DMS53 (cell line): ENCODE measurements around the gene KCND2.

Source experiments
- DNase-seq: peaks from one replicate; lab custom pipeline; 2025; lab: John Stamatoyannopoulos, UW

The KCND2 gene

DNA sequence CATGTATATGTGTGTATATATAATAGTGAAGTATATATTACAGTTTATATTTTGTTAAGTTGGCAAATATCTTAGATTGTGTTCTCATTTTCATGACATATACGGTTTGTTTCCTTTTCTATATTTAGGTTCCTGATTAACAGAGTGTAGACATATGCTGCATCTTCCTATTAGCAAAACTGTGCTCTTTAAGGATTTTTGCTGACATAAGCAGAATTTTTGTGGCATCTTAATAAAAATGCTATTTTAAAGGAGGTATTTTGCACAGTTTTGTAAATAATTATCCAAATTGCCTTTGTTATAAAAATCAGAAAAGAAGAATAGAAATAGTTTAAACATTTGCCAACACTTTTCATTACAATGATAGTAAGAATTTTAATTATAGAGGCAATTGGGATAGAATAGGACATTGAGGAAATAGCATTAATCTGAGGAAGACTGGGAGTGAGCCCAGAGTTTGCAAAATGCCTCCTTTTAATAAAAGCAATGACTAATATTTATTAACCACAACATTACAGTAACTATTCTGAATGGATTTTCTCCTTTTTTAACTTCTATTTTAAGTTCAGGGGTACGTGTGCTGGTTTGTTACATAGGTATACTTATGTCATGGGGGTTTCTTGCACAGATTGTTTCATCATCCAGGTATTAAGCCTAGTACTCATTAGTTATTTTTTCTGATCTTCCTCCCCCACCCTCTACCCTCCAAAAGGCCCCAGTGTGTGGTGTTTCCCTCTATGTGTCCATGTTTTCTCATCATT is 38.2 kb downstream of the KCND2 start:
- no peak for DNase-seq

- no peak for DNase-seq
Observed at GRCh38 chr7:120320218-120320961, 47.4 kb downstream of the KCND2 start.

- DNase-seq, result no peak
Observed at GRCh38 chr7:120327054-120327453, 54.1 kb downstream of the KCND2 start.

GRCh38 chr7:120332433-120332832 is 59.5 kb downstream of the KCND2 start:
- no peak for DNase-seq

DNA sequence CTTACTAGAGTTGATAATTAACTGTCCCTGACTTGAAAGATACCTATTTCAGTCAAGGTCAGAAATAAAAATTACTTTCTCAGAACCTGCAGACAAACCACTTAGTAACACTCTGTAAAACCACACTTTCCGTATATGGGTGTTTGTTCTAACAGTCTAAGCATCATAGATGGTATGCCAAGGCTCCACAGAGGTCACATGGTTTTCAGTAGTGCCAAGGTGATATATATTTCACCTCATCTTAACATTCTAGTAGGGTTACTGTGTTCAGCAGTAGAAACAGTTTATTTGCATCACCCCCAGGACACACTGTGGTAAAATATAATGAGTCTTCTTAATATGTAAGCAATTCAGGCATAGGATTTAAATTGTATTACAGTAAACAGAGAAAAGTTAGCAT is 61.5 kb downstream of the KCND2 start:
- DNase-seq, result no peak

GRCh38 chr7:120337308-120337907 is 64.4 kb downstream of the KCND2 start:
- DNase-seq, result peak; percentile 76

- DNase-seq, result no peak
Observed at GRCh38 chr7:120344276-120344675, 71.3 kb downstream of the KCND2 start.

DNA sequence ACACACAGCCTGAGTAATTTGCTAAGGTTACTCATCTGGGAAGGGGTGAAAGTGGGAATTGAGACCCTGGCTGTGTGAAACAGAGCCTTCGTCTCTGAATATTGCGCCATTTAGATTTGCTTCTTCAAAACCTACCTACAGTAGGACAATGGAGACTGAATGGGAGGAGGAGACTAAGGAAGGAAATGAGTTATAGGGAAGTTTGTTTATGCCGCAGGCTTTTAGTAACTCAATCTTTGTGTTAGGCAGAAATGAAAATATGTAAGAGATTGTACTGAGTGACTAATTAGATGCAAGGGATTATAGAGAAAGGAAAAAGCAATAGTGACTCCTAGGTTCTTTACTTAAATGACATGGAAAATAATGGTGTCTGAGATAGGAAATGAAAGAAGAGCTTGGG is 80.2 kb downstream of the KCND2 start:
- no peak for DNase-seq

DNA sequence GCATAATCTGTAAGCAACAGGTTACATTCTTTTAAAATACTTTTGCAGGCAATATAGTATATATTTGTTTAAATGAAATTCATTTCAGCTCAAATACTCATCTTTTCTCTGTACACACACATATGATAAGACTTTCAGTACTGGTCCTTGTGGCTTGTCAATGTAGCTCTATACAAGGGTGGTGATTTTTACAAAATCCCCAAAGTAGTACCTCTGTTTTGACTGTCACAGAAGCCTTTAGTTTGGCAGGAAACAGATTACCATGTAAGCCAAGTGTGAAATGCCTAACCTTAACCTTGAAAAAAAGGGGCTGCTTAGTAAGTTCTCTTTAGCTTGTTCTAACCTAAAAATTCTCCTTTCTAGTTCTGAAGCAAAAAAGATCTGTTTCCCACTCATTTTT is 87.9 kb downstream of the KCND2 start:
- no peak for DNase-seq

DNA sequence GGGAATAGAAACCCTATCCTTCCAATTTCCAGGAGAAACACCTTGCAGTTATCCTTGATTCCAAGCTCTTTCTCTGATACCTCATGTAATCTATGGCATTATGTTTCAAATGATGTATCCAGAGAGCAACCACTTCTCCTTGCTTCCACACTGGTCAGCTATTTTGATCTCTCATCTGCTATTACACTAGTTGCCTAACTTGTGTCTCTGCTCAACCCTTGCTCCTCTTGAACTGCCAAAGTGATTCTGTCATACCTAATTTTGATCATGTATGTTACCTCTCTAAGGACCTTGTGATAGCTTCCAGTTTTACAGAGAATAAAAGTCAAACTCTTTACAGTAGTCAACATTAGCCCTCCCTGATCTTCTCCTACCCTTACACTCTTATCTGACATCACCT is 90.4 kb downstream of the KCND2 start:
- no peak for DNase-seq

- DNase-seq, result peak; percentile 17
Observed at GRCh38 chr7:120370954-120371353, 98.0 kb downstream of the KCND2 start.

DNA sequence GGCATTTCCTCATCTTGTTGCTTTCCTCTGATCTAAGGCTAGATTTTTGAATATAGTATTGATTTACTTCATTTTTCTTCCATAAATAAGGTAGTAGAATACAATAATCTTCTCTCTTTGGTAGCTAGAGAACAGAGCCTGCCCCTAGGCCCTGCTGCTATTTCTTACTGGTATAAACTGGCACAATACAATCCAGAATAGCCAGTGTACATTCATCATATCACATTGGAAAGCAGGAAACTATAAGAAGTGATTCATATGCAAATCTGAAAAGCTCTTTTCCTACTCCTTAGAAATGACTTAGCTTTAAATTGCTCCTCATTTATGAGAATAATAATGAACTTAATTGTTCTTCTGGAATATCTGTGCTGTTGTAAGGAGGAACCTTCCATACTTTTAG is 100.2 kb downstream of the KCND2 start:
- DNase-seq, result no peak

- DNase-seq, result peak; percentile 12
Observed at GRCh38 chr7:120394595-120394994, 121.6 kb downstream of the KCND2 start.

DNA sequence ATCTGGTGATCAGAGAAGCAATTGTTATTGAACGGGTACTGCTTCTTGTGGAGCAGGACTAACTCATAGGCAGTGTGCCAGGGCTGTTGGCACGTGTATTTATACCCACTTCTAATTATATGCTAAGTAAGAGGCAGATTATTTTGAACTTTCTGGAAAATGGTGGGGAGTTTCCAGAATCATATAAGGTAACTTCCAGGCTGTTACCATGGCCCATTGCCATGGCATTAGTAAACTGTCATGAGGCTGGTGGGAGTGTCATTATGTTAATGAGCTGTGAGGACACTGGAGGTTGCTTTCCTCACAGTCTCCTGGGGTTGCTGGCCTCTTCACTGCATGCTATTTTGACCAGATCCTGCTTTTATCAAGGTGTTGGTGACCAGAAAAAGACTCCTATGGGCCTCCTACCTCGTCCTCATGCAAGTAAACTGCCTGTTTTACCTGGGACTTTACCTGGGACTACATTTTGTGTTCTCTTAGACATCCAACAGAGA is 122.6 kb downstream of the KCND2 start:
- no peak for DNase-seq

DNA sequence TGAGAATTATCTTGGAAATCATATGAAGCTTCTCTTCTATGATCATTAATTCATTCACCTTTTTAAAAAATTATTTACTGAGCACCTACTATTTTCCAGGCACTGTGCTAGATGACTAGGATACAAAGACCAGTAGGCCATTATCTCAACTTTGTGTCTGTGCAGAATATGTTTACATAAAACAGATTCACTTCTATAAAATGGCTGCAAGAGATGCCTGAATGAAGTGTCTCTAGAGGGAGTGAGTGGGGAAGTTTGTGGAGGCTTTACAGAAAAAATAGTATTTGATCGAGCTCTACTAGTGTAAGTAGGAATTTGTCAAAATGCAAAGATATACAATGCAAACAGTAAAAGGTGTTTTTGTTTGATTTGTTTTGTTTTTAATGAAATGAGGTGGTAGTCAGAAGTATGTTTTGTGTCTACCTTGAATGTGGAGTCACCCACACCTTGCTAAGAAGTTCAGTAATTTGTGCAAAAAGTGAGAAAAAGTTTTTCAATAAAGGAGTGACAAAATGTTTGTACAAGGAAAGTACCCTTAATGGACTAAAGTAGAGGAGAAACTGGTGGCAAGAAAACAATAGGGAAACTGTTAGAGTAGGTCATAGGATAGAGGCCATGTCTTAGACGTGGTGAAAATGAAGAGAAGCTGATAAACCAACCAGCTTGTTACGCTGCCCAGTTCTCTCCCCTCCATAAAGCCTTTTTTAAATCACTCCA is 125.5 kb downstream of the KCND2 start:
- DNase-seq, result no peak

- no peak for DNase-seq
Observed at GRCh38 chr7:120400806-120401455, 128.0 kb downstream of the KCND2 start.

DNA sequence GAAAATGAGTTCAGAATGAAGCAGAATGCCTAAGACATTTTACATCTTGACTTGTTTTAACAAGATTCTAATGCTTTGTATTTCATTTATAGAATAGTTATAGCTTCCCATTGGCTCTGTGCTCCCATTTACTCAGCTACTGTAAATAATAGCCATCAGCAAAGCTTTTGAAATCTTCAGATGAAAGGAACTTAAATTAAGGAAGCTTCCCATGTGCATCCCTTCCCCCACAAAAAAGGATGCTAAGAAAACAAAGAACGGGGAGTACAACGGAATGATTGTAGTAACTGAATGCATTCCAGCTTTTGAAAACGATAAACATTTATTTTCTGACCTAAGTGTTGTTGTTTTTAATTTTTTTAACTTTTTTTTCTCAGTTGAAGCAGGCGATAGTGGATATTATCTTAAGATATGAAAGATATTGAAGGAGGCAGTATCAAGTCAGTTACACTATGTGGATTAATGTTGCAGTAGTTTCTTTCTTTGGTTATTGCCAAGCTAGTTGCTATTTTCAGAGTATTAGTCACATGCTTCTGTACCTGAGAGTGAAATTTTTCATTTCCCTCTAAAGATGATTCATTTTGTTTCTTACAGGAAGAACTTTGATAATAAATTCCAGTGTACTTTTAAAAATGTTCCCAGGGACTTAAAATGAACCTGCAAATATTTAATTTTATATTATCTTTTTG is 129.2 kb downstream of the KCND2 start:
- peak; percentile 20 for DNase-seq

GRCh38 chr7:120402801-120403200 is 129.8 kb downstream of the KCND2 start:
- DNase-seq, result no peak

GRCh38 chr7:120404042-120404441 is 131.1 kb downstream of the KCND2 start:
- peak; percentile 71 for DNase-seq

DNA sequence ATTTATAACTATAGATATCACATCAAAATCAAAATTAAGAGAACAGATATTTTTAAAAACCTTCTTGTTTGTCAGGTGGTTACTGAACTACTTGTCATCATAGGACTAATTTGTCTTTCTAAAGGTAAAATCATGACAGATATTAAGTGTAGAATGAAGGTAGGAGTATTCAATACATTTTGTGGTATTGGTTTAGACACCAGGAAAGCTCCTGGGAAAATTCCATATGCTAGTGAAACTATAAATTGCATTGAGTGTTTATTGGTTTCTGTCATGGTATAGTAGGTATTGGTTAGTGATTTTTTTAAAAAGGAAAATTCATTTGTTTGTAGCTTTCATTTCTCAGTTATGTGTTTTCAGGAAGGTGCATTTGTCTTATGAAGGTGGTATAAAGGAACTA is 132.7 kb downstream of the KCND2 start:
- DNase-seq, result no peak

DNA sequence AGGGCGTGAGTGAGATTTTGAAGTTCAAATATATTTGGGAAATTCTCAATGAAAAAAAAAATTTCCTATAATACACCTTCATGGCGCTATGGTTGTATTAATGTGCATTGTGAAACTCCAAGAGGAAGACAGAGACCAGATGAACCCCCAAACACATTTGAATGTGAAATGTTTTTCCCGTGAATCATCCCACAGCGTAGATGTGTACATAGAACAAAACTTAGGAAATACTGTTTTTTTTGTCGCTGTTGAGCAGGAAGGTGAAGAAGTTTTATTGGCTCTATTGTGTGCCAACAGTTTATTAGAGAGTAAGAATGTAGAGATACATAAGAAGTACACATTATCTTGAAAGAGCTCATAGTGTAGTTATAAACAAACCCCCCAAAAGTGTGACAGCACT is 134.0 kb downstream of the KCND2 start:
- DNase-seq, result no peak
